Central memory CD8-positive, alpha-beta T cell (primary cell): Measurements from ENCODE around the gene NFIA.

Experiments used
- ATAC-seq: fragments of 150-1000 bp; cut with Tn5 transposase; replicated peaks from 2 replicates; pipeline ENCODE4 v1.10.0; 2022; ENCODE audit warnings: mild to moderate bottlenecking, moderate FRiP score, moderate number of reproducible peaks; ENCODE audit not compliant: poor library complexity, severe bottlenecking; ENCODE audit errors: extremely low read depth
- DNase-seq, 2 donors: peaks; one replicate each; pipeline ENCODE4 v3.0.0; 2021; ENCODE audit warnings: low spot score in 2 of 2
- H3K27ac Mint-ChIP-seq: one replicate; pipeline ENCODE4 v1.8.0; 2022; ENCODE audit warnings: low read depth, mild to moderate bottlenecking, moderate library complexity, mixed read lengths
- H3K27me3 Mint-ChIP-seq: one replicate; pipeline ENCODE4 v1.8.0; 2022; ENCODE audit warnings: mixed read lengths
- H3K36me3 Mint-ChIP-seq: one replicate; pipeline ENCODE4 v1.8.0; 2022; ENCODE audit warnings: mild to moderate bottlenecking, moderate library complexity, mixed read lengths; ENCODE audit not compliant: insufficient read depth
- H3K4me1 Mint-ChIP-seq: one replicate; pipeline ENCODE4 v1.8.0; 2022; ENCODE audit warnings: mixed read lengths
- H3K4me3 Mint-ChIP-seq: one replicate; pipeline ENCODE4 v1.8.0; 2022; ENCODE audit warnings: mild to moderate bottlenecking, moderate library complexity, mixed read lengths
- H3K9me3 Mint-ChIP-seq: one replicate; pipeline ENCODE4 v1.8.0; 2022; ENCODE audit warnings: mixed read lengths

The NFIA gene

DNA sequence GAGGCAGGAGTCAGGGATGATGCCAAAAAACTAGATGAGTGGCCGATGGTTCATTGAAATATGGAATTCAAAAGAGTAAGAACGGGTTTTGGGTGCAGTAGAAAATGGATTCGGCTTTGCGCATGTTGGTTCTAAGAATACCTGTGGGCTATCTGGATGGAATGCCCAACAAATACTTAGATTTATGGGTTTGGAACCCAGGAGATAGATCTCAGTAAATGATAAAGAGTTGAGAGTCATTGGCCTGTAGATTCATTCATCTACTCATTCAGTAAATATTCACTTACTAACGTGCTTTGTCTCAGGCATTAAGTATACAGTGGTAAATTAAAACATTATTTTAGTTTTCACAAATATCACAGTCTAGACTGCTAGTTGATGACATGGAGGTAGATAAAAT is 247.7 kb downstream of the NFIA start:
- Mint-ChIP-seq H3K27ac (no peak overlapping the region), H3K9me3 (no peaks in the 10 kb centered on the region), H3K4me1 (no peaks in the 10 kb centered on the region), H3K4me3 (no peak overlapping the region), H3K36me3 (peaks cover 2% of the 10 kb centered on the region), H3K27me3 (no peaks in the 10 kb centered on the region)
- ATAC-seq (no peak), DNase-seq (no peak)

DNA sequence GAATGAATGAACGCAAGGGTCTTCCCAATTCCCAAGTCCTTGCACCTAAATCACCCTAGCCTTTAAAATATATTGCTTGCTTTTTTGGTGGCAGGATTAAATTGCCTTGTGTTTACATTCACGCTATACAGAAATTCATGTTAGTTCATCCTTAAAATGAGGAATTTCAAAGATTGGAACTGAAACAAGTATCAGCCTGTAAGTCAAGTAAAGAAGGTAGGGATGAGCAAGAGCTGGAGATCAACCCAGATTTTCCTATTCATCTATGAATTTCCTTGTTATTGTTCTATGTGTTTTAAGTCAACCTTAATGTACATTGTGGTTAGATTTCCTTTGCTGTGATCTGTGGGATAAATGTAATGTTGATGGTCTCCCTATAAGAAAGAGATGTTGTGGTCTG is 248.2 kb downstream of the NFIA start:
- H3K9me3 Mint-ChIP-seq, result no peaks in the 10 kb centered on the region
- no peaks in the 10 kb centered on the region for H3K4me1 Mint-ChIP-seq
- peaks cover 2% of the 10 kb centered on the region for H3K36me3 Mint-ChIP-seq
- DNase-seq (no peak), ATAC-seq (no peak)
- no peak overlapping the region for H3K27ac Mint-ChIP-seq
- no peaks in the 10 kb centered on the region for H3K27me3 Mint-ChIP-seq
- no peak overlapping the region for H3K4me3 Mint-ChIP-seq

DNA sequence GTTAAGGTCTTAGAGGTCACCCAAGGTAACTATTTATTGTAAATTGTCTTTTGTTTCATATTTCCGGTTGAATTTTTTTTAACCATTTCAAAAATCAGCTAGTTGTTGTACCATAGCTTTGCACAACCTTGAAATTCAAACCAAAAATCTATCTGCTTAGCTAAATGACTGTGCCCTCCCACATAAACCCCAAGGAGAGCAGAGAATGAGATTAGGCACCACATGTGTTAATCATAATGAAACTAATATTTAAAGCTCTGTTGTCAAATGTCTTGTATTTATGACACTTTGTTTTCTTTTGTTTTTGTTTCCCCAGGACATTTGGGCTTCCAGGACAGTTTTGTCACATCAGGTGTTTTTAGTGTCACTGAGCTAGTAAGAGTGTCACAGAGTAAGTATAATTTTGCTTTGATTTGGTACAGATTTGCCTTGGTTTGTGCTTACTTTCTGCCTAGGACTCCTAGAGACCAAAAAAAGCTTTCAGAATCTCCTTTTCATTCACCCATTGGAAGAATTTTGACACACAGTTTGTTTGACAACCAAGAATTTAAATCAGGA is 249.9 kb downstream of the NFIA start:
- Mint-ChIP-seq H3K4me1 (no peaks in the 10 kb centered on the region), H3K4me3 (no peak overlapping the region), H3K9me3 (no peaks in the 10 kb centered on the region), H3K36me3 (peaks cover 2% of the 10 kb centered on the region), H3K27ac (no peak overlapping the region), H3K27me3 (no peaks in the 10 kb centered on the region)
- DNase-seq (no peak), ATAC-seq (no peak)

DNA sequence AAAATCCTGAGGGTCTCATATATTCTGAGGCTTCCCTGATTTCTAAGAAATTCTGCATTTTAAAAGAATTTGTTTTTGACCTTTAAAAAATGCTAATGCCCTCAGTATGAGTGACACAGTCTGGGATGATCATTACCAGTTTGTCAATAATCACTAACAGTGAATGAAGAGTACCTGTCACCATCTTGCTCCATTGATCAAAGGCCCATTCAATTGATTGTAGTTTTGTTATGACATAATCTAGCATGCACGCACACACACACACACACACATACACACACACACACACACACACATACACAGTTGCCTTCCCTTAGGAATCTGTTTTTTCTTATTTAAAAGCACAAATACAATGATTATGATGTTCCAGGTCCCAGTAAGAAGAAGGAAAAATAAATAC is 250.4 kb downstream of the NFIA start:
- no peaks in the 10 kb centered on the region for H3K4me1 Mint-ChIP-seq
- no peak for ATAC-seq
- no peaks in the 10 kb centered on the region for H3K9me3 Mint-ChIP-seq
- H3K27ac Mint-ChIP-seq, result no peak overlapping the region
- no peak overlapping the region for H3K4me3 Mint-ChIP-seq
- peaks cover 2% of the 10 kb centered on the region for H3K36me3 Mint-ChIP-seq
- no peak for DNase-seq
- no peaks in the 10 kb centered on the region for H3K27me3 Mint-ChIP-seq

DNA sequence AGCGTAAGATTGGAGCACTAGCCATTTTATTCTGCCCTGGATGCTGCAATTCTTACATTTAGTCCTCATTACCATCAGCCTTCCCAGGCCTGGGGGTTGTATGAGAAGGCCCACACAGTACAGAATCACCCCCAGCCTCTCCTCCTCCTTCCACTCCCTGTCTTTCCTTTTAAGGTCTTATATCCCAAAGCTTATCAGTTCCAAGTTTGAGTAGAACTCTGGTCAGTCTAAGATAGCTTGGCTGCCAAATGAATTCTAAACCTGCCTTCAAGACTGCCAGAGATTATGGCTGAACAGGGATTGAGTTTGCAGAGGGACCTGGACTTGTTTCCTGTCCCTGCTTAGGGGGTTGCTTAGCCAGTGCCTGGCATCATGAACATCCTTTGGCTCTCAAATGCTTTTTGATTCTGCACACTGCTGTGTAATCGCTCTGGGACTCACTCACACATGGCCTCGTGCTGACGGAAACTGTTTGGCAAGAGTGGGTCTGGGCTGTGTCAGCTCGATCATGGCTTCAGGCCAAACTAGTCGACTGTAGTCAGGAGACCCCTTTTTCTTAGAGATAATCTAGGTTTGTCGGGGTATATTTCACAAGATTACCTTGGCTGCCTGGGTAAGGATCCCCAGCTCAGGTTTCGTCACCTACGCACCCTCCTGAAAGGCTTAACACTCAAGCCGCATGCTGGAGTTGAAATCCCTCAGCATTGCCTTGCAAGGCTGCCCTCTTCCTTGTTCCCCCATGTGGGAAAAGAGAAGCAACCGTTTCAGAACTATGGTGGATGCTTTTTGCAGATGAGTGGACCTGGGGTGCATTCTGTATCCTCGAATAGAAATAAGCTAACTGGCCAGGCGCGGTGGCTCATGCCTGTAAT is 252.6 kb downstream of the NFIA start:
- no peak overlapping the region for H3K27ac Mint-ChIP-seq
- H3K4me1 Mint-ChIP-seq, result no peaks in the 10 kb centered on the region
- no peak overlapping the region for H3K4me3 Mint-ChIP-seq
- DNase-seq (no peak), ATAC-seq (no peak)
- no peaks in the 10 kb centered on the region for H3K9me3 Mint-ChIP-seq
- peaks cover 2% of the 10 kb centered on the region for H3K36me3 Mint-ChIP-seq
- no peaks in the 10 kb centered on the region for H3K27me3 Mint-ChIP-seq

DNA sequence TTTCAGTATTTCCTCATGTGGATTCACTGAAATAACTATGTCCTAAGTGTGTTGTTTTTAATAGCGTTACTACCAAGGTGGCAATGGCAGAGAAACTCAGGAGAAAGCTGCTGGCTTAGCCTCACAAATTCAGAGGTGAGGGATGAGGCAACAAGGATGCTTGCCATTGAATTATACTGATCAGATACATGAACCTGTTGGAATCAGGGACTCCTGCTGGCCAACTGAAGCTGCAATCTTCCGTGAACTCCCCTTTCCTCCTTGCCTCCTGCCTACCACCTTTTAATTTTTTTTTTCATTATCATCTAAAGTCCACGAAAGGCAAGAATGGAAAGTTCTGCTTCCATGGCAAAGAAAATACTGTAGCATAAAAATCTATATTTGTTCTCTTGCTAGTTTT is 254.7 kb downstream of the NFIA start:
- Mint-ChIP-seq H3K27ac (no peak overlapping the region), H3K9me3 (no peaks in the 10 kb centered on the region), H3K4me3 (no peak overlapping the region), H3K4me1 (no peaks in the 10 kb centered on the region), H3K36me3 (peaks cover 2% of the 10 kb centered on the region), H3K27me3 (no peaks in the 10 kb centered on the region)
- DNase-seq (no peak), ATAC-seq (no peak)

DNA sequence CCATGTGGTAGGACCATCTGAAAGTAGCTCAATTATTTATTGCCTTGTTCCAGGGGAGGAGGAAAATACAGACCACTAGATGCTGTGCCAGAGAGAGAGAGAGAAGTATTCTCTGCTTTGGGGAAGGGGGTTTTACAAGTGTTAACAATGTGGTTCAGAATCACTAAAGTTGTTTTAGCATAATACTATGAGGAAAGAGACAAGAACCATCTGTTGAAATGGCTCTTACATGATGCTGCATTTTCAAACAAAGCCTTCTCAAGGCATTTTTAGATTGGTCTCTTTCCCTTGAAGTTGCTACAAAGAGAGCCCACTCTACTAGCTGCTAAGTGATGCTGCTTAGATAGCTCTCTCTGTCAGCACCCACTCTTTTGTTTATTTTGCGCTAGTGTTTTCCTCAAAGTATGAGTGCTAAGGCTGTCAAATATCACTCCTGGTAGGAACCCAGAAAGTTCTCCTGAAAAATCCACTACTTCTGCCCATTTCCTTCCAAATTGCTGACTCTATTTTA is 255.1 kb downstream of the NFIA start:
- no peak for DNase-seq

DNA sequence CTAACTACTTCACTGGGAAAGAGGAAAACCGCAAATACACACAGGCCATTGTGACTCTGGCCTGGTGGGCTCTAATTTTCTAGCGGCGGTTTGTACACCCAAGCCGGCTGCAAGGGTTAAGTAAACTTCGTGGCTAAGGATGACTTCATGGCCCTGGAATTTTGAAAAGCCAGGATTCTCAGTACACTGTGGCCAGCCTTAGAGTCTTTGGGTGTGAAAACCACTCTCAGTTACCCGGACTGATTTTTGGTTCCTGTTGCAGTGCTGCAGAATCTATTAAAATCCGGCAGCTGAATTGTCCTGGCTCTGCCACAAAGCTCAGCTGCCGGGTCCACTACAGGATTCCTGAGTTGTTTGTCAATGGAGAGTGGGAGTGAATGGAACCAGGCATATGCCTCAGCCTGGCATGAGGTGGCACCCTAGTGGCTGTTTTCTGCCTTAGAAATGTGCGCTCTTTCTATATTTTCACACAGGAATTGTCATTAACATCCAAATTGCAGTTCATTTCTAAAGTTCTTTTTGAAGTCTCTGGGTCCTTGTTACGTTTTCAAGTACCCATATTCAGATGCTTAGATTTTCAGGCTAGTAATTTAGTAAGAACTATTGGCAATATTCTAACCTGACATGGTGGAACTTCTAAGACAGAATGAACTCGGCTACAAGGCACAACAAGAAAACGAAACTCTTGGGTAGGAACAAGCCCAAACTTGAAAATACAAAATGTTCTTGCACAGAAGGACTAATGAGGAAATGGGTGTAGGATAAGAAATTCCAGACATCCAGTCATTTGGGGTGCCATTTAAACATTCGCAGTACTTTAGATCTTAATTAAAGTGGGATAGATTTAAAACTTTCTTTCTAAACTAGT is 255.9 kb downstream of the NFIA start:
- Mint-ChIP-seq H3K4me1 (no peaks in the 10 kb centered on the region), H3K27ac (no peak overlapping the region), H3K9me3 (no peaks in the 10 kb centered on the region), H3K36me3 (peaks cover 2% of the 10 kb centered on the region), H3K27me3 (no peaks in the 10 kb centered on the region), H3K4me3 (no peak overlapping the region)
- DNase-seq, result no peak
- no peak for ATAC-seq

More for the DNA sequence above, 255.1 kb downstream of the NFIA start:
- Mint-ChIP-seq H3K9me3 (no peaks in the 10 kb centered on the region), H3K4me3 (no peak overlapping the region), H3K36me3 (peaks cover 2% of the 10 kb centered on the region), H3K27me3 (no peaks in the 10 kb centered on the region), H3K4me1 (no peaks in the 10 kb centered on the region), H3K27ac (no peak overlapping the region)
- no peak for ATAC-seq

DNA sequence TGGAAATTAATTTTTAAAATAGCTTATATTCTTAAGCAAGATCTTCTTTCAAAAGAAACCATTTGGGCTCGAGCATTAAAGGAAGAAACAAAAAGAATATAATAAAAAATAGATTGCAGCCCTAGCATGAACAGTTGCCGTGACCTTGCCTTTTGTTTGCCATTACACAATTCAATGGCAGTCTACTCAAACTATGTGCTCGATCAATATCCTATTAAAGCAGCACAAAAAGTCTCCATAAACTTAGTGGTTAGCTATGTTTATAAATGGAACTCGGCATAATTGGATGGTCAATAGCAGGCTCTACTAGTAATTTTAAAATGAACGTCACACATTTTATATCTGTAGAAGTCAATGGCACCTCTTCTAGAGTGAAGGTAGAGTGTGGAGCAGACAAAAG is 256.5 kb downstream of the NFIA start:
- Mint-ChIP-seq H3K27me3 (no peaks in the 10 kb centered on the region), H3K36me3 (peaks cover 1% of the 10 kb centered on the region), H3K4me1 (no peaks in the 10 kb centered on the region), H3K9me3 (no peaks in the 10 kb centered on the region), H3K4me3 (no peak overlapping the region), H3K27ac (no peak overlapping the region)
- no peak for DNase-seq
- ATAC-seq, result no peak

DNA sequence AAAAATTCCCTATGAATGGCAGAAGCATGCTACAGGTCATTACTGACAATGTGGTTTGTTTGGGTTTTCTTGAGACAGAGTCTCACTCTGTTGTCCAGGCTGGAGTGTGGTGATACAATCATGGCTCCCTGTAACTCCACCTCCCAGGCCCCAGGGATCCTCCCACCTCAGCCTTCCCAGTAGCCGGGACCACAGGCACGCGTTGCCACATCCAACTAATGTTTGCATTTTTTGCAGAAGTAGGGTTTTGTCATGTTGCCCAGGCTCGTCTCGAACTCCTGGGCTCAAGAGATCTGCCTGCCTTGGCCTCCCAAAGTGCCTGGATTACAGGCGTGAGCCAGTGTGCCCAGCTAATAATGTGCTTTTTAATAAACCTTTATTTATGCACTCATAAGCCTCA is 259.1 kb downstream of the NFIA start:
- no peak for ATAC-seq
- Mint-ChIP-seq H3K27me3 (no peaks in the 10 kb centered on the region), H3K4me3 (no peak overlapping the region), H3K4me1 (no peaks in the 10 kb centered on the region), H3K9me3 (no peaks in the 10 kb centered on the region), H3K36me3 (no peaks in the 10 kb centered on the region), H3K27ac (no peak overlapping the region)
- DNase-seq, result no peak

DNA sequence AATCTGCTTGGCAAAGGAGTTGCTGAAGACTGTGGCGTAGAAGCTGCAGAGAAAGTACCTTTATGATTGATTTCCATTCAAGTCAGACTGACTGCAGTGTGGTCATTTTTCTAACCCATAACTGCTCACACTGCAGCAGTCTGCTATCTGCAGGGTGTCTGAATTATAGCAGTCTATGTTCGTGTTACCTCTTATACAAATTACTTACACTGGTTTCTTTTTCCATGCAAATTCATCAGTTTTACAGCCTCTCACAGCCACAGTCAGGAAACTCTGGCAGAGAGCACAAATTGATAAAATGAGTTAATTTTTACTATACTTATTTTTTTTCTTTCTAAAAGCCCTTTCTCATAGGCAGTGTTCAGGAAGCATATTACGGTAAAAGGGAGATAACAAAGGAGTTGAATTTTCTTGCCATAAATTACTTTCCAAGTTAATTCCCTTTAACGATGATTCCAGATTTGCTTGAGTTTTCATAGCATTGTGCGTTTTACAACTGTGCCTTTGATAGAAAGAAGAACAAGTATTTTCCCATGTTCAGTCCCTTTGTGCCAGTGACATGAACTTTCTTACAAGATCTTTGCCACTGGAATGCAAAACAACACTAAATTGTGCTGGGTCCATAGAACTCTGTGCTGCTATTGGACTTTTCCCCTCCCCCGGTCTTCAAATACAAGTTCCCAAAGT is 261.5 kb downstream of the NFIA start:
- Mint-ChIP-seq H3K4me1 (no peaks in the 10 kb centered on the region), H3K27me3 (no peaks in the 10 kb centered on the region)

DNA sequence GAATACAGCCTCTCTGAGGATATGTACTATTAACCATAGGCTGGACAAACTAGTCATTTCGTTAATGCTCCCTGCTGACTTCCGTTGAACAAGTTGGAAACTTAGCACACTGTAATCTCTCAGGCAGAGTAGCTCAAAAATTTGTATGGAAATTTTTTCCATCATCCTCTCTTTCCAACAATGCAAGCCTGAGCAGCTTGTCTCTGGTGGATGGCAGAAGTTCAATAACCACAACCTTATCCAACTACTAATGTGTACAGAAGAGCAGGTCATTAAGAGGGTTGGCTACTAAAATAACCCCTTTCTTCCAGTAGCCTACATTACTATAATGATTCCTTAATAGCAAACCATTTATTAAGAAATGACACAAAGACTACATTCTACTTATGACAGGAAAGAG is 262.3 kb downstream of the NFIA start:
- DNase-seq (no peak), ATAC-seq (no peak)
- Mint-ChIP-seq H3K4me1 (no peaks in the 10 kb centered on the region), H3K4me3 (no peak overlapping the region), H3K36me3 (no peaks in the 10 kb centered on the region), H3K9me3 (no peaks in the 10 kb centered on the region), H3K27ac (no peak overlapping the region), H3K27me3 (no peaks in the 10 kb centered on the region)

More for the DNA sequence above, 261.5 kb downstream of the NFIA start:
- no peak overlapping the region for H3K4me3 Mint-ChIP-seq
- DNase-seq (no peak), ATAC-seq (no peak)
- no peak overlapping the region for H3K27ac Mint-ChIP-seq
- no peaks in the 10 kb centered on the region for H3K36me3 Mint-ChIP-seq
- H3K9me3 Mint-ChIP-seq, result no peaks in the 10 kb centered on the region
